T-cell (primary cell): ENCODE results near the gene RAB3IP. TPM values are rescaled to one million over a fixed set of nuclear protein-coding genes. Genes with fewer than 3 reads are reported as not detected.

Experiments used
- ATAC-seq, 4 experiments: fragments of 200-7000 bp in 3 of 4; fragments of 150-1000 bp in 1 of 4; cut with Tn5 transposase; replicated peaks in 1 of 4; 1 replicate in 3 of 4; 2 replicates in 1 of 4; pipeline ENCODE4 v1.10.0; 2021; ENCODE audit warnings: moderate library complexity in 3 of 4, mild to moderate bottlenecking in 2 of 4, moderate number of reproducible peaks in 1 of 4
- CTCF ChIA-PET, 2 donors: fragments of 300-600 bp; sonication (Branson Sonifier 250); formaldehyde crosslinking; loops; one replicate each; lab custom pipeline; 2022; ENCODE audit warnings: antibody characterized with exemption in 2 of 2; lab: Charles Lee
- POLR2A ChIA-PET, 2 donors: fragments of 300-600 bp; sonication (Branson Sonifier 250); formaldehyde crosslinking; loops; one replicate each; lab custom pipeline; 2022; ENCODE audit warnings: antibody characterized with exemption in 2 of 2; lab: Charles Lee
- DNase-seq, 35 experiments: peaks; one replicate each; pipeline versions ENCODE4 v3.0.0 to v3.0.0-alpha.2; 2013 to 2023
- H3K27ac ChIP-seq: one replicate; pipeline ENCODE4 v1.5.1; 2013; ENCODE audit warnings: low read length
- H3K27me3 ChIP-seq, 2 experiments: replicated peaks in 1 of 2; 1 replicate in 1 of 2; 2 replicates in 1 of 2; pipeline versions ENCODE4 v1.6.1 to v1.7.0; 2013; ENCODE audit warnings: low read length in 1 of 2, mixed read lengths in 1 of 2; ENCODE audit not compliant: control insufficient read depth in 2 of 2, insufficient read depth in 2 of 2; ENCODE audit errors: extremely low read depth in 1 of 2
- H3K36me3 ChIP-seq, 2 donors: 1 replicate in 1 of 2; 2 replicates in 1 of 2; pipeline versions ENCODE4 v1.6.1 to v1.7.0; 2013; ENCODE audit warnings: low read length in 1 of 2; ENCODE audit not compliant: control insufficient read depth in 2 of 2, insufficient read depth in 1 of 2; ENCODE audit errors: extremely low read depth in 1 of 2
- H3K4me1 ChIP-seq, 2 experiments: 1 replicate in 1 of 2; 2 replicates in 1 of 2; pipeline versions ENCODE4 v1.6.1 to v1.7.0; 2013; ENCODE audit warnings: low read length in 2 of 2, mixed read lengths in 1 of 2; ENCODE audit not compliant: insufficient read depth in 2 of 2, control insufficient read depth in 1 of 2; ENCODE audit errors: extremely low read depth in 1 of 2
- H3K4me3 ChIP-seq, 2 donors: 1 replicate in 1 of 2; 2 replicates in 1 of 2; pipeline versions ENCODE4 v1.5.1 to v1.7.0; 2013; ENCODE audit warnings: mild to moderate bottlenecking in 2 of 2, low read length in 1 of 2, moderate library complexity in 1 of 2; ENCODE audit not compliant: control insufficient read depth in 1 of 2; ENCODE audit errors: extremely low read depth in 1 of 2
- H3K9me3 ChIP-seq: 2 replicates; pipeline ENCODE4 v1.7.0; 2013
- H3K27ac Mint-ChIP-seq, 2 donors: one replicate each; pipeline ENCODE4 v1.8.0; 2020 to 2021; ENCODE audit warnings: mild to moderate bottlenecking in 2 of 2, mixed read lengths in 2 of 2
- H3K27me3 Mint-ChIP-seq, 2 donors: one replicate each; pipeline ENCODE4 v1.8.0; 2021 to 2022; ENCODE audit warnings: mixed read lengths in 2 of 2
- H3K36me3 Mint-ChIP-seq: one replicate; pipeline ENCODE4 v1.8.0; 2021; ENCODE audit warnings: mixed read lengths
- H3K4me1 Mint-ChIP-seq, 3 donors: one replicate each; pipeline ENCODE4 v1.8.0; 2020 to 2022; ENCODE audit warnings: mixed read lengths in 3 of 3, mild to moderate bottlenecking in 1 of 3
- H3K4me3 Mint-ChIP-seq, 3 donors: one replicate each; pipeline ENCODE4 v1.8.0; 2020 to 2022; ENCODE audit warnings: mild to moderate bottlenecking in 3 of 3, mixed read lengths in 3 of 3, moderate library complexity in 3 of 3
- H3K9me3 Mint-ChIP-seq, 3 donors: one replicate each; pipeline ENCODE4 v1.8.0; 2020 to 2022; ENCODE audit warnings: mixed read lengths in 3 of 3
- WGBS: methylation state at CpG from one replicate; pipeline ENCODE4 v1.1.5; 2013; ENCODE audit warnings: missing lambda C conversion rate; ENCODE audit not compliant: insufficient coverage; 5-methylcytosine and 5-hydroxymethylcytosine counted together
- total RNA-seq, 35 experiments: library from RNA in 6 of 35; stranded (reverse) in 6 of 35; fragments of 120-200 nt in 1 of 35; gene quantifications; one replicate each; pipeline versions ENCODE4 v1.2.1 to v1.2.4 and lab custom pipeline; 2013 to 2026

Gene RAB3IP
- total RNA-seq (10 to 100 TPM; 18.7 to 30.5 (median 20.7) TPM), total RNA-seq (lab: John Stamatoyannopoulos, UW) (16.0 to 41.5 (median 29.4) reads per million in 29 experiments)
- total RNA-seq (2013) = 23.9 TPM

GRCh38 chr12:69738351-69739286 lies at the start of gene RAB3IP:
Gene RAB3IP, plus strand, starts transcription at chr12:69738860. Its CDS starts 16,549 bp downstream, at chr12:69755409.
- no peaks in the 10 kb centered on the region for H3K9me3 Mint-ChIP-seq
- ChIA-PET POLR2A (no interaction called here), CTCF (interaction anchor here (0.5 to 0.6 kb wide), 2 partner anchors 407 to 614 kb away, joined by 3 read pairs; no protein-coding TSS in a partner anchor)
- H3K36me3 ChIP-seq = no peaks in the 10 kb centered on the region
- peak within 1 kb of the TSS; percentile 66 to 85 for H3K4me3 ChIP-seq
- peak within 1 kb of the TSS; percentile 75 for H3K27ac ChIP-seq
- peaks cover 4 to 7% of the 10 kb centered on the region in 2 experiments for H3K4me1 ChIP-seq
- under 1% methylated on average over 94 of the region's 110 CpGs for WGBS
- H3K27ac Mint-ChIP-seq = peak within 1 kb of the TSS; percentile 65 to 87
- peak within 1 kb of the TSS; percentile 85 to 90 (median 87) for H3K4me3 Mint-ChIP-seq
- no peaks in the 10 kb centered on the region for H3K9me3 ChIP-seq
- no peaks in the 10 kb centered on the region for H3K36me3 Mint-ChIP-seq
- H3K4me1 Mint-ChIP-seq = peaks cover 27 to 32% (median 28%) of the 10 kb centered on the region in 3 donors
- peak; percentile 81 to 96 (median 86) for ATAC-seq
- peaks cover 0 to 5% of the 10 kb centered on the region in 2 donors for H3K27me3 Mint-ChIP-seq
- H3K27me3 ChIP-seq = no peaks in the 10 kb centered on the region
- DNase-seq = peak; percentile 78 to 95 (median 88)

- ChIA-PET POLR2A (no interaction called here), CTCF (no interaction called here)
- no peak overlapping the region for H3K4me3 ChIP-seq
- Mint-ChIP-seq H3K27ac (no peak overlapping the region), H3K36me3 (no peaks in the 10 kb centered on the region), H3K27me3 (peaks cover 0 to 9% of the 10 kb centered on the region in 2 donors), H3K4me1 (peaks cover 0 to 4% (median 3%) of the 10 kb centered on the region in 3 donors), H3K9me3 (no peaks in the 10 kb centered on the region), H3K4me3 (no peak overlapping the region)
- no peak overlapping the region for H3K27ac ChIP-seq
- peaks cover 0 to 5% of the 10 kb centered on the region in 2 experiments for H3K27me3 ChIP-seq
- no peaks in the 10 kb centered on the region for H3K9me3 ChIP-seq
- H3K36me3 ChIP-seq = no peaks in the 10 kb centered on the region
- 100% methylated on average over 1 of the region's 2 CpGs for WGBS
- ATAC-seq (no peak), DNase-seq (no peak)
- H3K4me1 ChIP-seq = no peaks in the 10 kb centered on the region
Observed at GRCh38 chr12:69689638-69690037, 49.0 kb upstream of the RAB3IP start.

- CTCF ChIA-PET = no interaction called here
Observed at GRCh38 chr12:69694123-69694522, 44.5 kb upstream of the RAB3IP start.

GRCh38 chr12:69698054-69698453 lies 40.6 kb upstream of the RAB3IP start:
- DNase-seq = no peak
- Mint-ChIP-seq H3K36me3 (no peaks in the 10 kb centered on the region), H3K4me3 (no peak overlapping the region), H3K27me3 (peaks cover 8 to 13% of the 10 kb centered on the region in 2 donors), H3K27ac (no peak overlapping the region), H3K9me3 (no peaks in the 10 kb centered on the region), H3K4me1 (no peaks in the 10 kb centered on the region)
- no peak overlapping the region for H3K27ac ChIP-seq
- no peaks in the 10 kb centered on the region for H3K9me3 ChIP-seq
- ATAC-seq = no peak
- H3K36me3 ChIP-seq = no peaks in the 10 kb centered on the region
- ChIA-PET POLR2A (no interaction called here), CTCF (no interaction called here)
- 71% methylated on average over 1 of the region's 2 CpGs for WGBS
- no peaks in the 10 kb centered on the region for H3K4me1 ChIP-seq
- H3K27me3 ChIP-seq = peaks cover 0 to 9% of the 10 kb centered on the region in 2 experiments
- H3K4me3 ChIP-seq = no peak overlapping the region

More at GRCh38 chr12:69694123-69694522, 44.5 kb upstream of the RAB3IP start:
- no peak for DNase-seq
- no peaks in the 10 kb centered on the region for H3K4me1 ChIP-seq
- Mint-ChIP-seq H3K27me3 (peaks cover 6 to 8% of the 10 kb centered on the region in 2 donors), H3K27ac (no peak overlapping the region), H3K36me3 (no peaks in the 10 kb centered on the region), H3K4me3 (no peak overlapping the region), H3K9me3 (no peaks in the 10 kb centered on the region), H3K4me1 (peaks cover 0 to 2% (median 2%) of the 10 kb centered on the region in 3 donors)
- no peak overlapping the region for H3K4me3 ChIP-seq
- peaks cover 0 to 5% of the 10 kb centered on the region in 2 experiments for H3K27me3 ChIP-seq
- H3K27ac ChIP-seq = no peak overlapping the region
- WGBS = 94% methylated on average over 5 of the region's 7 CpGs
- POLR2A ChIA-PET = no interaction called here
- no peaks in the 10 kb centered on the region for H3K36me3 ChIP-seq
- no peak for ATAC-seq
- H3K9me3 ChIP-seq = no peaks in the 10 kb centered on the region

GRCh38 chr12:69698769-69699540 lies 39.7 kb upstream of the RAB3IP start, which contains the start of gene BEST3:
Gene BEST3, minus strand, starts transcription at chr12:69699303. Its CDS starts 1,505 bp downstream, at chr12:69697798.
- H3K27ac ChIP-seq = no peak within 1 kb of the TSS
- Mint-ChIP-seq H3K36me3 (no peaks in the 10 kb centered on the region), H3K4me3 (no peak within 1 kb of the TSS), H3K9me3 (no peaks in the 10 kb centered on the region), H3K27ac (no peak within 1 kb of the TSS), H3K4me1 (no peaks in the 10 kb centered on the region), H3K27me3 (peaks cover 8 to 11% of the 10 kb centered on the region in 2 donors)
- ChIA-PET CTCF (no interaction called here), POLR2A (no interaction called here)
- no peak within 1 kb of the TSS for H3K4me3 ChIP-seq
- no peaks in the 10 kb centered on the region for H3K9me3 ChIP-seq
- H3K27me3 ChIP-seq = peaks cover 0 to 4% of the 10 kb centered on the region in 2 experiments
- DNase-seq = no peak
- ATAC-seq = no peak
- H3K4me1 ChIP-seq = no peaks in the 10 kb centered on the region
- WGBS = 90% methylated on average over 7 of the region's 12 CpGs
- no peaks in the 10 kb centered on the region for H3K36me3 ChIP-seq

GRCh38 chr12:69701826-69702225 lies 36.8 kb upstream of the RAB3IP start:
- Histone ChIP-seq H3K4me1 (no peaks in the 10 kb centered on the region), H3K27me3 (peaks cover 0 to 8% of the 10 kb centered on the region in 2 experiments), H3K9me3 (no peaks in the 10 kb centered on the region), H3K36me3 (no peaks in the 10 kb centered on the region), H3K27ac (no peak overlapping the region), H3K4me3 (no peak overlapping the region)
- POLR2A ChIA-PET = no interaction called here
- WGBS = 80% methylated on average over 1 of the region's 3 CpGs
- Mint-ChIP-seq H3K9me3 (no peaks in the 10 kb centered on the region), H3K4me1 (no peaks in the 10 kb centered on the region), H3K27ac (no peak overlapping the region), H3K36me3 (no peaks in the 10 kb centered on the region), H3K4me3 (no peak overlapping the region), H3K27me3 (peaks cover 11 to 14% of the 10 kb centered on the region in 2 donors)
- DNase-seq (no peak), ATAC-seq (no peak)
- CTCF ChIA-PET = no interaction called here
